Measurements from ENCODE around the gene GALNT16.

The GALNT16 gene

GRCh38 chr14:69252851-69253250 is 7.1 kb upstream of the GALNT16 start:
- no peak overlapping the region for H3K27ac ChIP-seq (ENCODE audit: low read depth, low read length)
- no peaks in the 10 kb centered on the region for H3K79me2 ChIP-seq (ENCODE audit: control insufficient read depth, low read length)
- no peak for TF ChIP-seq CTCF (IDR thresholded peaks at IDR 0.05; ENCODE audit: low read depth, low read length, poor library complexity, severe bottlenecking)
- no peak for TF ChIP-seq EZH2phosphoT487 (IDR thresholded peaks at IDR 0.05; ENCODE audit: borderline replicate concordance, low read length)

DNA sequence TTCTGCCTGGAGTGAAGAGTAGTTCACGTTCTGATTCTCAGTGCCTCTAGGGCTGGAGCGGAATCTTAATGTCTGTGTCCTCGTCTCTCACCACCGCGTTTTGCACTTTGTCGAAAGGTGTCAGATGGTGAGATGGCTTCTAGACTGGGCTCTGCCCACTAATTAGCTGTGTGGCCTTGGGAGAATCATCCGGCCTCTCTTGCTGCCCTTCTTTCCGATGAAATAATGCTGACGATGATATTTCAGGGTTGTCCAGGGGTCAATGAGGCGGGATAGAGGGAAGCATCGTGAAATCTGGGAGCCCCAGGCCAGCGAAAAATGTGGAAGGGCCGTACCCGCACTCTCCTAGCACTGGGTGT is 811 bp upstream of the GALNT16 start:
- Histone ChIP-seq H3K27me3 (ENCODE audit: control insufficient read depth, low read length) (peaks cover 55% of the 10 kb centered on the region), H3K36me3 (ENCODE audit: control insufficient read depth, low read length) (no peaks in the 10 kb centered on the region), H4K20me1 (ENCODE audit: control insufficient read depth, insufficient read depth, low read depth, low read length) (no peaks in the 10 kb centered on the region), H3K4me2 (ENCODE audit: low read length) (no peak overlapping the region), H3K79me2 (ENCODE audit: control insufficient read depth, low read length) (no peaks in the 10 kb centered on the region), H3K27ac (ENCODE audit: low read depth, low read length) (no peak overlapping the region), H3K9me3 (ENCODE audit: control insufficient read depth, insufficient read depth, low read length) (no peaks in the 10 kb centered on the region), H3K9me2 (replicated peaks; ENCODE audit: control insufficient read depth, low read length) (no peaks in the 10 kb centered on the region), H3F3A (ENCODE audit: control insufficient read depth, insufficient read depth) (no peaks in the 10 kb centered on the region), H3K4me1 (ENCODE audit: control insufficient read depth, low read length) (peaks cover 7% of the 10 kb centered on the region; the same call in 1 of the 2 replicates), H3K4me3 (ENCODE audit: low read length) (no peak overlapping the region)
- no peak for TF ChIP-seq EZH2phosphoT487 (IDR thresholded peaks at IDR 0.05; ENCODE audit: borderline replicate concordance, low read length)
- no peak for TF ChIP-seq CTCF (IDR thresholded peaks at IDR 0.05; ENCODE audit: low read depth, low read length, poor library complexity, severe bottlenecking)

More at GRCh38 chr14:69252851-69253250, 7.1 kb upstream of the GALNT16 start:
- H3K36me3 ChIP-seq (ENCODE audit: control insufficient read depth, low read length), result no peaks in the 10 kb centered on the region
- H3K4me2 ChIP-seq (ENCODE audit: low read length), result no peak overlapping the region
- peaks cover 12% of the 10 kb centered on the region for H3K4me1 ChIP-seq (ENCODE audit: control insufficient read depth, low read length)
- no peak overlapping the region for H3K4me3 ChIP-seq (ENCODE audit: low read length)
- H3K27me3 ChIP-seq (ENCODE audit: control insufficient read depth, low read length), result peaks cover 9% of the 10 kb centered on the region
- no peaks in the 10 kb centered on the region for H3K9me3 ChIP-seq (ENCODE audit: control insufficient read depth, insufficient read depth, low read length)
- H4K20me1 ChIP-seq (ENCODE audit: control insufficient read depth, insufficient read depth, low read depth, low read length), result no peaks in the 10 kb centered on the region
- no peaks in the 10 kb centered on the region for H3F3A ChIP-seq (ENCODE audit: control insufficient read depth, insufficient read depth)
- H3K9me2 ChIP-seq (replicated peaks; ENCODE audit: control insufficient read depth, low read length), result no peaks in the 10 kb centered on the region

- no peak overlapping the region for H3K4me2 ChIP-seq (ENCODE audit: low read length)
- no peaks in the 10 kb centered on the region for H3K36me3 ChIP-seq (ENCODE audit: control insufficient read depth, low read length)
Measured at GRCh38 chr14:69260190-69260860, 367 bp downstream of the GALNT16 start.

More at GRCh38 chr14:69260190-69260860, 367 bp downstream of the GALNT16 start:
- Histone ChIP-seq H3K9me3 (ENCODE audit: control insufficient read depth, insufficient read depth, low read length) (no peaks in the 10 kb centered on the region), H3K9me2 (replicated peaks; ENCODE audit: control insufficient read depth, low read length) (no peaks in the 10 kb centered on the region), H3K4me3 (ENCODE audit: low read length) (no peak overlapping the region), H3K79me2 (ENCODE audit: control insufficient read depth, low read length) (no peaks in the 10 kb centered on the region), H3F3A (ENCODE audit: control insufficient read depth, insufficient read depth) (no peaks in the 10 kb centered on the region), H4K20me1 (ENCODE audit: control insufficient read depth, insufficient read depth, low read depth, low read length) (no peaks in the 10 kb centered on the region), H3K27ac (ENCODE audit: low read depth, low read length) (no peak overlapping the region), H3K27me3 (ENCODE audit: control insufficient read depth, low read length) (peaks cover 55% of the 10 kb centered on the region), H3K4me1 (ENCODE audit: control insufficient read depth, low read length) (peaks cover 7% of the 10 kb centered on the region; the same call in 1 of the 2 replicates)
- TF ChIP-seq EZH2phosphoT487 (IDR thresholded peaks at IDR 0.05; ENCODE audit: borderline replicate concordance, low read length) (no peak), CTCF (IDR thresholded peaks at IDR 0.05; ENCODE audit: low read depth, low read length, poor library complexity, severe bottlenecking) (no peak)

Measured in DOHH2 (cell line).